GM12801 (cell line): ENCODE results near the gene CHM.

Source experiments
- CTCF ChIP-seq: IDR thresholded peaks from one replicate; pipeline ENCODE4 v1.5.1; 2011; ENCODE audit warnings: control low read depth; ENCODE audit not compliant: insufficient read length; ENCODE audit errors: extremely low read depth

Gene CHM

GRCh38 chrX:86047174-86047935 is at the start of gene CHM:
CHM (minus strand) TSS chrX:86047558; CDS start chrX:86047532, 26 bp downstream.
- no peak for TF ChIP-seq CTCF

- TF ChIP-seq CTCF, result no peak
These were observed 31.3 kb upstream of the CHM start for GRCh38 chrX:86078650-86079049.

- TF ChIP-seq CTCF, result no peak
These were observed 19.6 kb upstream of the CHM start for GRCh38 chrX:86066998-86067397.

- no peak for TF ChIP-seq CTCF
These were observed 14.0 kb upstream of the CHM start for GRCh38 chrX:86061407-86061806.

GRCh38 chrX:86051741-86052140 is 4.4 kb upstream of the CHM start:
- TF ChIP-seq CTCF, result no peak

GRCh38 chrX:86047936-86048280 is 550 bp upstream of the CHM start:
- no peak for TF ChIP-seq CTCF

- TF ChIP-seq CTCF, result no peak
These were observed 3.1 kb downstream of the CHM start for GRCh38 chrX:86044216-86044615.
